Hematopoietic multipotent progenitor cell treated with erythropoietin and hydrocortisone succinate and interleukin-3 and kit ligand, for 17 days (in vitro differentiated cells): ENCODE results near the gene FILIP1L.

Experiments used
- DNase-seq: peaks from one replicate; pipeline ENCODE4 v3.0.0-alpha.2; 2015; ENCODE audit warnings: low spot score

FILIP1L gene

DNA sequence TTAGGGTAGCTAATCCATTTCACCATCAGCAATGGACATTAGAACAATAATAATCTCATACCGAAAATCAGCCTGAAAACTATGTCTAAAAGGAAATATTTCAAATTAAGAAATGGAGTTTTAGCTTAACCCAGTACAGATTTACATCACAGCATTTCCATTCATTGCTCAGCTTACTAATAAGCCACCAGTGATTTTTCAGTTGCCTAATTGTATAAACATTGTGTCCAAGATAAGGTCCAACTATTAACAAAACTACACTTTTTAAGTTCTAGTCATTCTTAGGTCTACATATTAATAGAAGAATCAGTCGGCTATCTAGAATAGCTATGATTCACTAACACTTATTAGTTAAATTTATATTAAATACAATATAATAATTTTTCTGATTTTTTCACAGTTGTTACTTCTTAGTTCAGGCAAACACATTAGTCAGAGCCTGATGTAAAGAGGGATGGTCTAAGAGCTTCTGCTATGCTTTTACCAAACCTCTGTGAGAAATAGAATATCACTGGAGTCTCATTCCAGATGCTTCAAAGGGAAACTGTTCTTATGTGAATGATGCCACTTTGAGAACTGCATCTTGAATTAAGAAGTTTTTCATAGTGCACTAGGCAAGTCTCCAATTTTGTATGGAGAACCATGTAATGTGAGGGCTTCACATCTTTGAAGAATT, 222.6 kb downstream of the FILIP1L start:
- DNase-seq = no peak

- no peak for DNase-seq
Measured at GRCh38 chr3:99885851-99886250, 228.4 kb downstream of the FILIP1L start.

DNA sequence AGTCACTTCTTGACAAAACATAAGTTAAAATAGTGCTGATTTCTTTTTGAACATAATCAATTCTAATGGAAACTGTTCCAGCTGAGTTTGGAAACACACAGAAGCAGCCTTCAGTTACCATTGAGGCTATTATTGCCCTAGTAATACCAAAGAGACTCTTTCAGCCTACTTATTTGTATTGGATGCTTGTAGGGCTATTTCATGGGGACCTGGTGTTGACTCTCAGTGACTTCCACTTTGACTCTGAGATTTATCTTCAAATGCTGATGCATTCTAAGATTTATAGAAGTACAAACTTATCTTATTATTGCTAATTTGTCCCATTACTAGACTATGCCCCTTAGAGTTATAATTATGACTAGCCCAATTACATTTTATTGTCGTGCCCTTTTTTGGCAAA, 229.2 kb downstream of the FILIP1L start:
- no peak for DNase-seq

GRCh38 chr3:99884484-99884883, 229.8 kb downstream of the FILIP1L start:
- no peak for DNase-seq

DNA sequence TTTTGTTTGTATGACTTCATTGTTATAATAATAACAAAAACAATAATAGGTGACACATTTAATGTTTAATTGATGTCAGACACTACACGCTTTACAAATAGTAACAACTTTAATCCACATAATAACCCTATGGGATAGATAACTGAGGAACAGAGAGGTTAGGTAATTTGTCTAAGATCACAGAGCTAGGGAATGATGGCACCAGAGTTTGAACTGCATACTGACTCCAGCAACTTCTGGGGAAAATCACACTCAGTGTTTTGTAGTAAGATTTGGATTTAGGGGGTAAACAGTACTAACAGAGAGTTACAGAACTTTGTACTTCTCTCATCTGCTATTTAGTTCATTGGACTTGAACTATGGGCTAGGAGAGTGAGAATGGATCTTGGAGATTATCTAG, 230.6 kb downstream of the FILIP1L start:
- no peak for DNase-seq

GRCh38 chr3:99883138-99883461, 231.2 kb downstream of the FILIP1L start:
- DNase-seq = no peak

- DNase-seq = no peak
Measured at GRCh38 chr3:99882436-99883137, 231.7 kb downstream of the FILIP1L start.

GRCh38 chr3:99881121-99881524, 233.2 kb downstream of the FILIP1L start:
- no peak for DNase-seq

DNA sequence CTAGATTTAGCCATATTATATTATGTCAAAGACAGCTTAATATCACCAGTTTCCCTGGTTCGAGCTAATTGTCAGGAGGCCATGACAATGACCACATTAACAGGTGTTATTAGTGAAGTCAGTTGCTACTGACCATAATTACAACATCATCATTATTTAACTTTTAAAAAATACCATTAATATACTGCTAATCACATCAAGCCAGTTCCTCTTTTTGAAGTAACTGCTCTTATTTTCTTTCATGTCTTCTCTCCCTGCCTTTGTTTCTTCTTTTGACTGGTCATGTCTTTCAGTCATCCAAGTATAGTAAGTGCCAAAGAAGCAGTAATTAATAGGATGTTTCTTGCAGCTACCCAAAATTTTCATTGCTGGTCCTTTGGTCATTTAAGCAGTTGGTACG, 235.0 kb downstream of the FILIP1L start:
- no peak for DNase-seq

DNA sequence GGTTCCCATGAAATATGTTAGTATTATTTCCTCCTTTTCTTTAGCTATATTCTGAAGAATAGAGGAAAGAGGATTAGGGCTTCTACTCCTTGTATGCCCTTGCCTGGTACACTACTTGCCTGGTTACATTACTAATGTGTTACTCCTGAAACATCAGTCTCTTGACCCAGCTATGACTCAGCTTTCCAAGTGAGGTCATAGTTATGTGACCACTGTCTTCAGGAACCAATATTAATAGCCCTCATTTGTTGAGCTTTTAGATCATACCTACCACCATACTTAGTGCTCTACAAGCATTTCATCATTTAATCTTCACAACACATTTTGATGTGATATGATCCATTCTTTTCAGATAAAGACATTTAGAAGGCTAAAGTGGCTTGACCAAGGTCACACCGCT, 236.3 kb downstream of the FILIP1L start:
- no peak for DNase-seq

DNA sequence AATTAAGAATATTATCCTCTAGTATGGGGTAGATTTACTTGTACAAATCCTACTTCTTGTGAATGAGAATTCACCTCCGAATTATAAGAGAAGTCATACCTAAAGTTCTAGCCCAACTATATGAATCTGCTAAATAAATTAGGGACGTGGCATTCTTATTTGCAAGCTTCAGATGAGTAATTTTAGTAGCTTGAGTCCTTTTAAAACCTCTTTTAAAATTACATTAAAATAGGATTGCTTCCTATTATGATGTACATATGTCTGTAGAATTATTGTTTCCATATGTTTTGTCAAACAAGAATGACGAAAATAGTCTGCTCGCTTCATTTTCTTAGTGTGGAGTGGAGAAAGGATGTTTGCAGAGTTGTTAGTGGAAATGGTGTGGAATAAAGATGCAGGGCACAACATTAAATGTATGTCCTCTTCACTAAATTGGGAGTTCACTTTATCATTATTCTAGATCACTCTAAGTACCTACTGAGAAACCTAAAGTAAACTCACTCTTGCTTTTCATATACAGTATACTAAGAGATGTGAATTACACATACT, 237.2 kb downstream of the FILIP1L start:
- DNase-seq = no peak

GRCh38 chr3:99875929-99876841, 238.1 kb downstream of the FILIP1L start:
- peak; percentile 11 for DNase-seq

GRCh38 chr3:99875581-99875928, 238.7 kb downstream of the FILIP1L start:
- no peak for DNase-seq

GRCh38 chr3:99874237-99875002, 239.9 kb downstream of the FILIP1L start:
- no peak for DNase-seq

GRCh38 chr3:99873269-99874102, 240.8 kb downstream of the FILIP1L start:
- DNase-seq = no peak

DNA sequence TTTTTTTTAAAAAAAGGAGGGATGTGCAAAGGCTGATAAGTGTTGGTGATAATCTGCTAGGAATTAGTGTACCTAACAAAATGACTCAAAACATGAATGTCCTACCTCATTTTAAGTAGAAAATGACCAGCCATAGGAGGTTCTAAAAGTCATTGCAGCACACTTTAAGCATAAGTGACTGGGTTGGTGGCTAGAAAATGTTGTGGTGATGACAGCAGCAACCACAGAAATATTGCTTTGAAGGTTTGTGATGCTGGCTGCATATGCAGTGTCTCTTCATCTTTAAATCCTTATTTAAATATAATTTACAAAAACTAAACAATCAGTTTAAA, 241.4 kb downstream of the FILIP1L start:
- DNase-seq = no peak

DNA sequence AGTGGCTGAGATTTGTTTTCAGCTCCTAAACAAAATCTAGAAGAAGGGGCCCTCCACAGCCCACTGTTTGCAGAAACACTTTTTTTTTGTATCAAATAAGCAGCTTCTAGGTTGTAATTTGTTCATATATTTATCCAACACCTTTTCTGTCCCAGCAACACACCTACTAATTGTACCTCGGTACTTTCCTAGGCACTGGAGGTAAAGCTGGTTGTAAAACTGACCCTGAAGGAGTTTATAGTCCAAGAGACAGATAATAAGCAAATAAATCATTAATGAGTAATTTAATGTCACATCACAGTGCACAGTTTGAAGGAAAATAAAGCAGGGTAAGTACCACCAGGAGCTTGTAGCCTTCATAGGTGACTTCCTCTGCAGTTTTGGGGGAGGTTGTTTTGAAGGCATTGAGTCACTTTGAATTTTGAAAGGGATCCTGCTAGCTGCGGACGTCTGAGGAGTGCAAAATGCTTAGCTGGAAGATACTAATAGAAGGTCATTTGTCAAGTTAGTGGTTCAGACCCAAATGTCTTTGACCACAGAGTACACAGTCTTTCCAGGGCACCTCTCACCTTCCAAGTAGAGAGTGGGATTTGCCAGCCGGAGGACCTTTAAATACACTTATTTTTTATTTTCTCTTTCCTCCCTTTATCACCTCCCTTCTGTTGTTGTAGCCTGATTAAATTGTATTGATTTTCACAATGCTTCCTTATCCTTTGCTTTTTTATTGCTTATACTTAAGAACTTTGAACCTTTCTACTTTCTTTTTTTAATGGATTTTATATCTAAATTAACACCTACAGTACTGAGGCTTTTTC, 242.9 kb downstream of the FILIP1L start:
- no peak for DNase-seq

GRCh38 chr3:99870712-99871111, 243.6 kb downstream of the FILIP1L start:
- no peak for DNase-seq

- no peak for DNase-seq
Measured at GRCh38 chr3:99869621-99870020, 244.7 kb downstream of the FILIP1L start.

GRCh38 chr3:99868311-99868646, 246.0 kb downstream of the FILIP1L start:
- peak; percentile 68 for DNase-seq
